Measurements from ENCODE around the gene KIF21B.

The KIF21B gene

GRCh38 chr1:201020040-201020591 lies 3.4 kb downstream of the KIF21B start:
- peak; percentile 68 for DNase-seq (ENCODE audit: low read depth)

- DNase-seq (ENCODE audit: low read depth), result peak; percentile 91
Observed at GRCh38 chr1:201019321-201019977, 4.1 kb downstream of the KIF21B start.

- no peak for DNase-seq (ENCODE audit: low read depth)
Observed at GRCh38 chr1:201017828-201018163, 5.7 kb downstream of the KIF21B start.

GRCh38 chr1:201016943-201017827 lies 6.3 kb downstream of the KIF21B start:
- DNase-seq (ENCODE audit: low read depth), result no peak

GRCh38 chr1:201016211-201016651 lies 7.3 kb downstream of the KIF21B start:
- no peak for DNase-seq (ENCODE audit: low read depth)

- peak; percentile 92 for DNase-seq (ENCODE audit: low read depth)
Observed at GRCh38 chr1:201015551-201016091, 7.9 kb downstream of the KIF21B start.

- DNase-seq (ENCODE audit: low read depth), result no peak
Observed at GRCh38 chr1:201014816-201015200, 8.7 kb downstream of the KIF21B start.

GRCh38 chr1:201013991-201014815 lies 9.3 kb downstream of the KIF21B start:
- DNase-seq (ENCODE audit: low read depth), result no peak

- peak; percentile 90 for DNase-seq (ENCODE audit: low read depth)
Observed at GRCh38 chr1:201013031-201013485, 10.5 kb downstream of the KIF21B start.

GRCh38 chr1:201011616-201012015 lies 11.9 kb downstream of the KIF21B start:
- no peak for DNase-seq (ENCODE audit: low read depth)

GRCh38 chr1:201009962-201010645 lies 13.4 kb downstream of the KIF21B start:
- DNase-seq (ENCODE audit: low read depth), result no peak

- no peak for DNase-seq (ENCODE audit: low read depth)
Observed at GRCh38 chr1:201008666-201009360, 14.7 kb downstream of the KIF21B start.

- DNase-seq (ENCODE audit: low read depth), result no peak
Observed at GRCh38 chr1:201007481-201007880, 16.0 kb downstream of the KIF21B start.

GRCh38 chr1:201006450-201006849 lies 17.1 kb downstream of the KIF21B start:
- no peak for DNase-seq (ENCODE audit: low read depth)

GRCh38 chr1:201004732-201005131 lies 18.8 kb downstream of the KIF21B start:
- no peak for DNase-seq (ENCODE audit: low read depth)

- no peak for DNase-seq (ENCODE audit: low read depth)
Observed at GRCh38 chr1:201004154-201004553, 19.4 kb downstream of the KIF21B start.

GRCh38 chr1:201002510-201002909 lies 21.0 kb downstream of the KIF21B start:
- DNase-seq (ENCODE audit: low read depth), result no peak

- no peak for DNase-seq (ENCODE audit: low read depth)
Observed at GRCh38 chr1:201001962-201002361, 21.6 kb downstream of the KIF21B start.

GRCh38 chr1:201000391-201000790 lies 23.1 kb downstream of the KIF21B start:
- DNase-seq (ENCODE audit: low read depth), result no peak

- no peak for DNase-seq (ENCODE audit: low read depth)
Observed at GRCh38 chr1:200999667-201000066, 23.8 kb downstream of the KIF21B start.

- DNase-seq (ENCODE audit: low read depth), result no peak
Observed at GRCh38 chr1:200998323-200998722, 25.2 kb downstream of the KIF21B start.
